Left kidney (tissue), 2 donors: ENCODE measurements around the gene LMNTD1. TPM values are rescaled to one million over a fixed set of nuclear protein-coding genes. Genes with fewer than 3 reads are reported as not detected.

Experiments
- DNase-seq: peaks from one replicate; pipeline ENCODE4 v3.0.0-alpha.2; 2013
- polyA plus RNA-seq: library from polyadenylated mRNA; unstranded; fragments of 120-200 nt; gene quantifications from one replicate; pipeline ENCODE4 v1.2.1, GENCODE V29; 2013; ENCODE audit not compliant: insufficient read length

LMNTD1 gene
- polyA plus RNA-seq, 1 donor: not detected

- no peak for DNase-seq
These were observed 3.1 kb upstream of the LMNTD1 start for GRCh38 chr12:25556153-25556552.

GRCh38 chr12:25552681-25553080 is 402 bp downstream of the LMNTD1 start:
- no peak for DNase-seq

- DNase-seq: no peak
These were observed 2.9 kb downstream of the LMNTD1 start for GRCh38 chr12:25550186-25550585.

DNA sequence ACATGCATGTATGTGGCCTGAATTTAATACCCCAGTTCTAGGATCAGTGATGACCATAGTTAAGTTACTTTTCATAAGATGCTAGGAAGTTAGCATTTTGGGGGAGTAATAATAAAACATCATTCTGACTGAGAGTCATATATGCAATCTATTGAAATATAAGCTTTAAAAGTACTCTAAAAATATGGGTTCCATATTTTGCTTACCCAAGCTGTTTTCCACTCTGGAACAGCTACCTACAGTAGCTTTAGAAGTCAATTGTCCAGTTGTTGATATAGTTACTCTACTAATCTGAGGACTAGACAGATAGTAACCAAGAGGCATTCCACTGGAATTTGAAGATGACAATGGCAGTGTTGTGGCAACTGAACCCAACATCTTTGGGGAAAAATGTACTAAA is 4.0 kb downstream of the LMNTD1 start:
- no peak for DNase-seq

DNA sequence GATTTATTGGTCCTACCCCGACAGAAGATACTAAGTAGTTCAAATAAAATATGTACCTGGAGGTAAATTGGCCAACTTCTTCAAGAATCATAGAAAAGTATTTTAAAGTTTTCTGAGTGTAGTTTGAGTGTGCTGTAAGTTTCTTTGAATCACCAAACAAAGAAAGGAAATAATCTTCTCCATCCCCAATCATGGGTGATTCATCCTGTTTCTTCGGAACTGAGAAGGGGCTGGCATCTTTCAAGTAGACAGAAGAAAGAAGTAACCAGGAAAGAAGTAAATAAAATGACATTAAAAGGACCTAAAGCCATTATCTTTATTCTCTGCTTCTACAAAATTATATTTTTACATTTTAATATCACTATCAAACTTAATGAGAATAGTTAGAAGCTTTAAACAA is 6.8 kb downstream of the LMNTD1 start:
- DNase-seq: no peak

GRCh38 chr12:25533150-25533549 is 19.9 kb downstream of the LMNTD1 start:
- DNase-seq: no peak

- DNase-seq: no peak
These were observed 21.5 kb downstream of the LMNTD1 start for GRCh38 chr12:25531502-25532052.

DNA sequence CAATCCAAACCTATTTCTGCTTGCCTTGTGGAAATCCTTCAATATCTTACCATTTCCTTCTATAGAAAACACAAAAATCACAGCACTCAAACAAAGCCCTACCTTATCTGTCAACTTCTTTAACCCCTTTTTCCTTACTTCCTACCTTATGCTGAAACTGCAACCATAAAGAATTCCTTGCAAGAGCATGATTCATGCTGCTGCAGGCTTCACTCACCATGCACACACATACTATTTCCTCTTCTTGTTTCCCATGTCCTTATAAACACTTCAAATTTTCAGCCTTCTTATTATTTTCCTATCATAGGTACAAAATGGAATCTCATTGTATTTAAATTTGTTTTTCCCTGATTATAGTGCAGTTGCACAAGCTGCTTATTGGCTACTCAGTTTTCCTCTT is 23.3 kb downstream of the LMNTD1 start:
- no peak for DNase-seq

DNA sequence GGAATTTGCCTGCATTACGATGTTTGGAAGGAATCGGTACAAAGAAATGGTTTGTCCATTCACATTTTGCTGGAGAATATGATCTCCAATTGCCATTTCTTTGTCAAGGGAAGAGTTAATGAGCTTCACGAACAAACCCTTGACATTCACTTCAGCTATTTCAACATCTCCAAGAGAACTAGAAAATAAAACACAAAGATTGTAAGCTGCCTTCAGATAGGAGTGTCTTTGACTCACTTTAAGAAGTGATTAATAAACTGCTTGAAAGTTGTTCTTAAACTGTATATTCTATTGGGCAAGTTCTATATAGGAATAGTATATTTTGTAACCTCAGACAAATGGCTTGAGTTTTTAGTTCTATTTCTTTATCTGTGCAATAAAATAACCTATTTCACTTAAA is 26.3 kb downstream of the LMNTD1 start:
- no peak for DNase-seq

GRCh38 chr12:25524366-25524765 is 28.7 kb downstream of the LMNTD1 start:
- DNase-seq: peak; percentile 15

DNA sequence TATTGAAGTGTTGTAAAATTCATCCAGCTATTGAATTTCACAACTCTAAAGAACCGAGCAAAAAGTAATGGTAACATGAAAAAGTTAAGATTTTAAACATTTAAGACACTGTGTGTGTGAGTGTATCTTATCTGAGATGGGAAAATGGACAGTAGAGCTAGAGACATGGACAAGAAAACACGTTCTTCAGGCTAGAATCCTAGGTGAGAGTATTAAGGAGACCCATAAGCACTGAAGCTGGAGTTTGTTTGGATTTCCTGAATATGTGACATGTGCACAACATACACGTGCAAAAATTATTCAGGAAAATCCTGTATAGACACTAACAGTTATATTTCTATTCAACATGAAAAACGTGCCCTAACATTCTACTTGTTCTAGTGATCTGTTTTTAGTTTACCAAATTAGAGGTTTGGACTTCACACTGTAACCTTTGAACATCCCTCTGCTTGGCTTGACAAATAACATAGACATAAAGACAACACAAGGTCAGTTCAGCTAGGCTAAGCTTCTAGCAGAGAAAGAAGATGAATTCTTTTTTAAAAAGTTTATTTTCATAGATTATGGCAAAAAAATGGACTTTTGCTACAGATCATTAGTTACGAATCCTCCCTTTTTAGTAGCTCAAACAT is 31.3 kb downstream of the LMNTD1 start:
- DNase-seq: no peak

- DNase-seq: no peak
These were observed 34.6 kb downstream of the LMNTD1 start for GRCh38 chr12:25518512-25518911.

- no peak for DNase-seq
These were observed 48.3 kb downstream of the LMNTD1 start for GRCh38 chr12:25504744-25505143.

- DNase-seq: no peak
These were observed 49.4 kb downstream of the LMNTD1 start for GRCh38 chr12:25503666-25504065.

DNA sequence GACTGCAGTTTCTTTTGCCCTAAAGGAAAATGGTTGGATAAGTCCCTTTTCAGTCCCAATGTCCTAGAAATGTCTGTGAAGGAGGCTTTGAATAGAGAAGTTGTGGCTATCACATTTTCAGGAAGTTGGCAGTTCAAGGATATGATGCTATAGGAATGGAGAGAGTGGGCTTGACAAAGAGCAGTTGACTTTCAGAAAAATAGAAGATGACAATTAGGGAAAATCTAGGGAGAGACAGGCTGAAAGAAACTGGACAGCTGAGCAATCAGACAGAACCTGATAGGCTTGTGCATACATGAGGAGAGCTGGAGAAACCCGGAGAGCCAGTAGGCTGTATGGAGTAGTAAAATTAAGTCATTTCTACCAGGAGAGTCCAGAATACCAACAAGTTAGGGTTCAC is 50.5 kb downstream of the LMNTD1 start:
- DNase-seq: no peak

GRCh38 chr12:25502118-25502517 is 51.0 kb downstream of the LMNTD1 start:
- no peak for DNase-seq

- DNase-seq: no peak
These were observed 51.5 kb downstream of the LMNTD1 start for GRCh38 chr12:25501549-25501948.

DNA sequence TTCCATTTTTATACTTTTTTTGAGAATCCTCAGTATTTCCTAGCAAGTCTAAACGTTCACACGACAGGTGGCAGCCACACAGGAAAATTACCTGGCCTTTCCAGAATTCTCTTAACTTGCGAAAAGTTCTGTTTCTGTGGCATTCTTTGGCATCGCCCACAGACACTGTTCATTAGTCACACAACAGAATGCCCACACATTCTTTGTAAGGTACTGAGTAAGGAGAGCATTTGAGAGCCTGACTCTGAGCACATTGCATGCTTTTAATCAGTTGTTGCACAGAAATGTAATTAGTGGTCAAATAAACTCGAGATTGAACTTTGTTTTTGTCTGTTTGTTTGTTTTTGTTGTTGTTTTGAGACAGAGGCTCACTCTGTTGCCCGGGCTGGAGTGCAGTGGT is 52.4 kb downstream of the LMNTD1 start:
- DNase-seq: no peak

DNA sequence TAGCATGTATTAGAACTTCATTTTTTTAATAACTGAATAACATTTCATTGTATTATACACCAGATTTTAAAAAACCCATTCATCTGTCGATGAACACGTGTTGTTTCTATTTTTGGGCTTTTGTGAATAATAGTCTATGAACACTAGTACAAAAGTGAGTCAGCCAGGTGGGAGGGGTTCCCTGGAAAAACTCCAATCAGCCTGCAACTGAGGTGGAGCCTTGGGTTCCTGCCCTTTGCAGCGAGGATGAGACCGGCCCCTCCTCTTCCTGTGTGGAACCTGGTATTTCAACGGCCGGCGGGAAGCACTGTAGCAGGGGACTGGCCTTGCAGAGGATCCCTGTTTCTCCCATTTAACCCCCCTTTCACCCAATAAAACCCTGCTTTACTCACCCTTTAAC is 56.1 kb downstream of the LMNTD1 start:
- no peak for DNase-seq

- no peak for DNase-seq
These were observed 56.9 kb downstream of the LMNTD1 start for GRCh38 chr12:25496098-25496587.

- no peak for DNase-seq
These were observed 57.6 kb downstream of the LMNTD1 start for GRCh38 chr12:25495331-25496097.

DNA sequence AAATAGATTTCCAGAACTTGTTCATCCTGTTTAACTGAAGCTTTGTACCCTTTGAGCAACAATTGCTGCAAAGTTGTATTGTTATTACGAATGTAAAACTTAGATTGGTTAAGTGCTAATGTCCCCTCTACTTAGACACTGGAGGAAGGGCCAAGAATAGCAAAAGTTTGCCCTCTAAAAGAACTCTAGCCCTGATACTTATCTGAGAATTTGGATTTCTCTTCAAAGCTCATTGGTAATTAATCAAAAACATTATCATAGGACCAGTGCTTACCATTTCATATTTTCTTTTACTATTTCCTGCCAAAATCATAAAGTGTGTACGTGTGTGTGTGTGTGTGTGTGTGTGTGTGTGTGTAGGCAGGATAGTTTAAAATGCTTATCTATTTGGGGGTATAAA is 58.2 kb downstream of the LMNTD1 start:
- no peak for DNase-seq

DNA sequence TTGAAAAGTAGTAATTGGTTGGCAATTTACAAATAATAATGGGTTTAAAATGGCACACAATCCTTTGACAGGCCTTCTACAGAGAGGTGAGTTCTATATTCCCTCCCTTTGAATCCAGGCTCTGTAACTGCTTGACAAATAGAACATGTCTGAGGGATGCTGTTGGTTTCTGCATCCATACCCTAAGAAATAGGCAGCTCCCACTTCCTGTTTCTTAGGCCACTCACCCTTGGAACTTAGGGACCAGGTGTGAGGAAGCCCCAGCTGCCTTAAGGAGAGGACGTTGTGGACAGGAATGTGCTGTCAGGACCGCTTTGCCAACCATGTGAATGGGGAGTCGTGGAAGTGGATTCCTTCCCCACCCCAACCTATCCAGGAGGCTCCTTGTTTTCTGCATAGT is 59.4 kb downstream of the LMNTD1 start:
- no peak for DNase-seq
